GM12878 (cell line): Measurements from ENCODE around the gene HSFX4. TPM values are rescaled to one million over a fixed set of nuclear protein-coding genes. Genes with fewer than 3 reads are reported as not detected.
"Not testable (repeated sequence)": the region's sequence is repeated elsewhere in the genome, so short reads cannot be mapped to it uniquely, and the experiment has no call there.

Source experiments
- ATAC-seq: fragments of 200-7000 bp; cut with Tn5 transposase; 3 replicates; pipeline ENCODE4 v1.9.1; 2020; ENCODE audit warnings: mild to moderate bottlenecking, moderate library complexity
- BruUV-seq: library from RNA; stranded (reverse); fragments of 400-500 nt; replicated peaks from 2 replicates; lab custom pipeline; 2021; lab: Mats Ljungman, UMichigan
- CTCF ChIA-PET: fragments of 300-600 bp; sonication (Branson Sonifier 250); formaldehyde crosslinking; extraction: SDS; loops from one replicate; lab custom pipeline; 2021; ENCODE audit warnings: inconsistent platforms; lab: Yijun Ruan, JAX
- POLR2A ChIA-PET: fragments of 350-600 bp; formaldehyde crosslinking; extraction: SDS; loops from one replicate; lab custom pipeline; 2021; ENCODE audit warnings: inconsistent platforms; lab: Charles Lee
- RAD21 ChIA-PET: fragments of 300-600 bp; sonication (Branson Sonifier 250); formaldehyde crosslinking; loops from one replicate; lab custom pipeline; 2023; ENCODE audit warnings: antibody characterized with exemption; ENCODE audit not compliant: unreplicated experiment; lab: Charles Lee
- SMC1A ChIA-PET: fragments of 300-600 bp; sonication (Branson Sonifier 250); formaldehyde crosslinking; loops from one replicate; lab custom pipeline; 2023; ENCODE audit not compliant: unreplicated experiment, uncharacterized antibody; lab: Charles Lee
- DNase-seq: peaks from one replicate; pipeline ENCODE4 v3.0.0-alpha.2; 2011; ENCODE audit warnings: low read depth, low spot score
- FAIRE-seq: peaks from 3 replicates; lab custom pipeline; 2011; peaks lifted over from hg19 to GRCh38; lab: Jason Lieb, UNC
- H2AFZ ChIP-seq: 2 replicates; pipeline ENCODE4 v1.6.0; 2011; ENCODE audit warnings: low read depth, low read length, control low read depth; ENCODE audit not compliant: control insufficient read depth
- H3K27ac ChIP-seq: 2 replicates; pipeline ENCODE4 v1.5.1; 2011; ENCODE audit warnings: control low read depth; ENCODE audit not compliant: control insufficient read depth, insufficient read depth
- H3K27me3 ChIP-seq, 2 experiments: replicated peaks in 1 of 2; 2 replicates each; pipeline versions ENCODE4 v1.6.0 to v1.6.1; 2011; ENCODE audit warnings: low read length in 1 of 2; ENCODE audit not compliant: control insufficient read depth in 2 of 2, insufficient read depth in 2 of 2
- H3K36me3 ChIP-seq, 2 experiments: 2 replicates each; pipeline ENCODE4 v1.5.1; 2011; ENCODE audit warnings: low read length in 1 of 2; ENCODE audit not compliant: control insufficient read depth in 2 of 2, insufficient read depth in 2 of 2
- H3K4me1 ChIP-seq: 2 replicates; pipeline ENCODE4 v1.6.1; 2011; ENCODE audit warnings: mild to moderate bottlenecking, low read length, moderate library complexity, mixed read lengths; ENCODE audit not compliant: control insufficient read depth, insufficient read depth
- H3K4me2 ChIP-seq: 2 replicates; pipeline ENCODE4 v1.6.0; 2011; ENCODE audit warnings: control low read depth; ENCODE audit not compliant: control insufficient read depth, insufficient read depth
- H3K4me3 ChIP-seq: fragments of 200-600 bp; sonication (generic); 2 replicates; pipeline ENCODE4 v1.5.1; 2016
- H3K79me2 ChIP-seq: 2 replicates; pipeline ENCODE4 v1.6.0; 2011; ENCODE audit warnings: low read length; ENCODE audit not compliant: control insufficient read depth, insufficient read depth
- H3K9ac ChIP-seq: 2 replicates; pipeline ENCODE4 v1.8.0; 2011; ENCODE audit warnings: low read length, control low read depth, mixed read lengths; ENCODE audit not compliant: control insufficient read depth, insufficient read depth
- H3K9me3 ChIP-seq: replicated peaks from 3 replicates; pipeline ENCODE4 v1.5.1; 2011; ENCODE audit warnings: mild to moderate bottlenecking, low read length; ENCODE audit not compliant: control insufficient read depth, insufficient read depth
- H4K20me1 ChIP-seq: 2 replicates; pipeline ENCODE4 v1.6.0; 2011; ENCODE audit not compliant: control insufficient read depth, insufficient read depth
- WGBS: methylation state at CpG from one replicate; pipeline ENCODE4 v1.1.6; 2016; ENCODE audit warnings: low lambda C conversion rate; ENCODE audit not compliant: insufficient replicate concordance, insufficient coverage; ENCODE audit errors: missing lambda C conversion rate; 5-methylcytosine and 5-hydroxymethylcytosine counted together
- in situ Hi-C: fragments of 300-500 bp; cut with MboI; formaldehyde crosslinking; loops from 9 replicates; pipeline ENCODE4 v1.14.3; 2018; ENCODE audit warnings: mixed read lengths
- intact Hi-C: fragments of 100-400 bp; cut with micrococcal nuclease; formaldehyde crosslinking; loops from one replicate; pipeline ENCODE4 v1.14.2; 2022; ENCODE audit not compliant: unreplicated experiment
- polyA plus RNA-seq, 11 experiments: library from polyadenylated mRNA; depleted of rRNA in 4 of 11; unstranded in 6 of 11; stranded (reverse) in 5 of 11; fragments of >200 nt; fragmentation: Nextera tagmentation in 4 of 11; fragmentation: Illumina TruSeq in 1 of 11; extraction: Ambion mirVana in 4 of 11; extraction: Trizol in 1 of 11; gene quantifications; 1 replicate in 1 of 11; 2 replicates in 10 of 11; pipeline versions ENCODE4 v1.2.1 to v1.2.3, GENCODE V29; 2011 to 2016; ENCODE audit warnings: inconsistent platforms in 2 of 11, missing spikeins in 2 of 11, low read depth in 1 of 11
- total RNA-seq, 4 experiments: library from RNA; depleted of rRNA in 3 of 4; stranded (reverse); fragments of >200 nt in 3 of 4; fragmentation: Illumina TruSeq in 1 of 4; extraction: Trizol in 1 of 4; gene quantifications; 2 replicates each; pipeline versions ENCODE4 v1.2.1 to v1.2.3, GENCODE V29; 2013 to 2021

HSFX4 gene
- total and polyA plus RNA-seq, 10 of the 15 experiments (the other 5 are each of a cell fraction or from before 2014, with no cell fraction given): 0.11 to 0.24 (median 0.21) TPM; not detected in 6

GRCh38 chrX:149924434-149924833 is 4.9 kb upstream of the HSFX4 start:
- FAIRE-seq, CTCF ChIA-PET: not testable (repeated sequence)
- WGBS: no CpG with 5 or more reads among the region's 5 CpGs

GRCh38 chrX:149927245-149927963 is 2.0 kb upstream of the HSFX4 start:
- SMC1A ChIA-PET, POLR2A ChIA-PET, H3K27me3 ChIP-seq, H3K27ac ChIP-seq, intact Hi-C loops, H3K9me3 ChIP-seq, H4K20me1 ChIP-seq, H3K9ac ChIP-seq, H3K36me3 ChIP-seq, H3K4me1 ChIP-seq, H2AFZ ChIP-seq, CTCF ChIA-PET, H3K4me3 ChIP-seq, H3K4me2 ChIP-seq, BruUV-seq, FAIRE-seq, DNase-seq, in situ Hi-C loops, RAD21 ChIA-PET, H3K79me2 ChIP-seq: not testable (repeated sequence)
- no CpG with 5 or more reads among the region's 8 CpGs for WGBS
- ATAC-seq: peak; percentile 75

More at GRCh38 chrX:149924434-149924833, 4.9 kb upstream of the HSFX4 start:
- BruUV-seq, H3K27me3 ChIP-seq, POLR2A ChIA-PET, H3K79me2 ChIP-seq, intact Hi-C loops, in situ Hi-C loops, H3K4me2 ChIP-seq, RAD21 ChIA-PET, H3K36me3 ChIP-seq, DNase-seq, ATAC-seq, H4K20me1 ChIP-seq, H3K27ac ChIP-seq, H3K9ac ChIP-seq, H3K4me3 ChIP-seq, H2AFZ ChIP-seq, SMC1A ChIA-PET, H3K9me3 ChIP-seq, H3K4me1 ChIP-seq: not testable (repeated sequence)

DNA sequence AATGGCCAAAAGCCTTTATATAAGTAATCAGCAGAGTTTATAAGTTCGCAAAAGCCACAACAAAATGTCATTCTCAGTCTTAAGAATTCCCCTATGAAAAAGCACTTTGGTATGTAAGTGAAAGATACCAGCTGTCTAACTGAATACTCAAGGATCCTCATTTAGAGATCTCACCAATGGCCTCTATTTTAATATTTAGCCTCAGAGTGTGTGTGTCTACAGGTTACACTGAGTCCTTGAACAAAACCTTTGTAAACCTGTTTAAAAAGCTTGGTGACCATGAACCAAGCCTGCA is 1.5 kb upstream of the HSFX4 start:
- H3K27me3 ChIP-seq, H4K20me1 ChIP-seq, H3K9me3 ChIP-seq, RAD21 ChIA-PET, H2AFZ ChIP-seq, H3K79me2 ChIP-seq, H3K4me3 ChIP-seq, SMC1A ChIA-PET, H3K4me1 ChIP-seq, H3K27ac ChIP-seq, DNase-seq, BruUV-seq, POLR2A ChIA-PET, H3K36me3 ChIP-seq, intact Hi-C loops, H3K4me2 ChIP-seq, in situ Hi-C loops, CTCF ChIA-PET, FAIRE-seq, H3K9ac ChIP-seq: not testable (repeated sequence)
- WGBS: no CpG with 5 or more reads among the region's 1 CpG
- ATAC-seq: peak; percentile 75

GRCh38 chrX:149928635-149929034 is 738 bp upstream of the HSFX4 start:
- H4K20me1 ChIP-seq, H2AFZ ChIP-seq, H3K27ac ChIP-seq, intact Hi-C loops, ATAC-seq, H3K4me2 ChIP-seq, H3K4me3 ChIP-seq, BruUV-seq, in situ Hi-C loops, H3K9me3 ChIP-seq, H3K79me2 ChIP-seq, H3K27me3 ChIP-seq, RAD21 ChIA-PET, H3K4me1 ChIP-seq, SMC1A ChIA-PET, POLR2A ChIA-PET, DNase-seq, H3K9ac ChIP-seq, H3K36me3 ChIP-seq, FAIRE-seq, CTCF ChIA-PET: not testable (repeated sequence)
- no CpG with 5 or more reads among the region's 1 CpG for WGBS
